IMR-90 (cell line): ENCODE measurements around the gene H1-8. TPM values are rescaled to one million over a fixed set of nuclear protein-coding genes. Genes with fewer than 3 reads are reported as not detected.

Experiments used
- ATAC-seq: fragments of 200-7000 bp; cut with Tn5 transposase; 2 replicates; pipeline ENCODE4 v1.9.1; 2020; ENCODE audit warnings: low read depth, mild to moderate bottlenecking, moderate library complexity
- BruUV-seq: library from RNA; stranded (reverse); fragments of 400-500 nt; replicated peaks from 2 replicates; lab custom pipeline; 2021; lab: Mats Ljungman, UMichigan
- CTCF ChIA-PET: fragments of 300-600 bp; formaldehyde crosslinking; extraction: SDS; loops from one replicate; lab custom pipeline; 2021; ENCODE audit warnings: antibody characterized with exemption; lab: Yijun Ruan, JAX
- POLR2A ChIA-PET: fragments of 300-600 bp; sonication (Branson Sonifier 250); formaldehyde crosslinking; loops from one replicate; lab custom pipeline; 2022; ENCODE audit warnings: antibody characterized with exemption; ENCODE audit not compliant: unreplicated experiment; lab: Charles Lee
- DNase-seq: peaks from one replicate; pipeline ENCODE4 v3.0.0; 2013
- H2AFZ ChIP-seq: replicated peaks from 2 replicates; pipeline ENCODE3; 2013; ENCODE audit warnings: low read length, mild to moderate bottlenecking; ENCODE audit not compliant: poor library complexity
- H2AK5ac ChIP-seq: 2 replicates; pipeline ENCODE4 v1.6.1; 2013; ENCODE audit warnings: low read depth, low read length, inconsistent platforms
- H2AK9ac ChIP-seq: replicated peaks from 2 replicates; pipeline ENCODE3; 2013; ENCODE audit warnings: mild to moderate bottlenecking, low read depth, low read length, moderate library complexity; ENCODE audit not compliant: poor library complexity
- H2BK120ac ChIP-seq: 2 replicates; pipeline ENCODE4 v1.6.1; 2013; ENCODE audit warnings: low read depth, low read length, inconsistent platforms
- H2BK15ac ChIP-seq: 3 replicates; pipeline ENCODE4 v1.6.1; 2013; ENCODE audit warnings: low read depth, low read length, inconsistent platforms
- H2BK20ac ChIP-seq: 2 replicates; pipeline ENCODE4 v1.6.1; 2013; ENCODE audit warnings: low read depth, mild to moderate bottlenecking, inconsistent platforms, low read length, moderate library complexity
- H2BK5ac ChIP-seq: 2 replicates; pipeline ENCODE4 v1.6.1; 2013; ENCODE audit warnings: mild to moderate bottlenecking, low read depth, low read length, inconsistent platforms; ENCODE audit not compliant: poor library complexity, severe bottlenecking
- H3K14ac ChIP-seq: replicated peaks from 2 replicates; pipeline ENCODE4 v1.6.1; 2013; ENCODE audit warnings: low read depth, low read length, inconsistent platforms
- H3K18ac ChIP-seq: 2 replicates; pipeline ENCODE4 v1.6.1; 2013; ENCODE audit warnings: low read depth, low read length, control low read depth
- H3K23ac ChIP-seq: 2 replicates; pipeline ENCODE4 v1.6.1; 2013; ENCODE audit warnings: low read depth, low read length, inconsistent platforms
- H3K27ac ChIP-seq: 2 replicates; pipeline ENCODE4 v1.5.1; 2013; ENCODE audit warnings: mild to moderate bottlenecking, control low read depth, low read length; ENCODE audit not compliant: insufficient read depth
- H3K27me3 ChIP-seq: 2 replicates; pipeline ENCODE4 v1.6.1; 2013; ENCODE audit warnings: low read length; ENCODE audit not compliant: control insufficient read depth, insufficient read depth
- H3K36me3 ChIP-seq: 2 replicates; pipeline ENCODE4 v1.6.1; 2013; ENCODE audit warnings: low read length, mixed read lengths; ENCODE audit not compliant: control insufficient read depth, insufficient read depth
- H3K4ac ChIP-seq: 2 replicates; pipeline ENCODE4 v1.6.1; 2013; ENCODE audit warnings: low read depth, low read length, inconsistent platforms
- H3K4me1 ChIP-seq: 2 replicates; pipeline ENCODE4 v1.6.1; 2013; ENCODE audit warnings: low read length, mixed read lengths; ENCODE audit not compliant: control insufficient read depth, insufficient read depth
- H3K4me2 ChIP-seq: 2 replicates; pipeline ENCODE4 v1.6.1; 2013; ENCODE audit warnings: low read depth, mild to moderate bottlenecking, control low read depth, low read length, moderate library complexity
- H3K4me3 ChIP-seq: 2 replicates; pipeline ENCODE4 v1.5.1; 2013; ENCODE audit warnings: low read depth, mild to moderate bottlenecking, control low read depth, low read length, moderate library complexity; ENCODE audit not compliant: insufficient read depth
- H3K56ac ChIP-seq: 2 replicates; pipeline ENCODE4 v1.6.1; 2013; ENCODE audit warnings: low read length, inconsistent platforms; ENCODE audit not compliant: insufficient read depth; ENCODE audit errors: extremely low read depth
- H3K79me1 ChIP-seq, 2 experiments: 2 replicates each; pipeline ENCODE4 v1.6.1; 2013; ENCODE audit warnings: low read length in 2 of 2, inconsistent platforms in 1 of 2, low read depth in 1 of 2
- H3K9ac ChIP-seq: 2 replicates; pipeline ENCODE4 v1.6.1; 2013; ENCODE audit warnings: low read depth, low read length, control low read depth
- H3K9me1 ChIP-seq: 2 replicates; pipeline ENCODE4 v1.6.1; 2013; ENCODE audit warnings: low read length, inconsistent platforms; ENCODE audit not compliant: insufficient read depth
- H3K9me3 ChIP-seq: 2 replicates; pipeline ENCODE4 v1.6.1; 2013; ENCODE audit warnings: low read length; ENCODE audit not compliant: control insufficient read depth, insufficient read depth
- H4K20me1 ChIP-seq: 2 replicates; pipeline ENCODE4 v1.6.1; 2013; ENCODE audit warnings: low read length, inconsistent platforms; ENCODE audit not compliant: insufficient read depth
- H4K5ac ChIP-seq: 2 replicates; pipeline ENCODE4 v1.6.1; 2013; ENCODE audit warnings: mild to moderate bottlenecking, low read depth, low read length, control low read depth
- H4K8ac ChIP-seq, 2 experiments: 2 replicates each; pipeline ENCODE4 v1.6.1; 2013; ENCODE audit warnings: low read depth in 2 of 2, low read length in 2 of 2, control low read depth in 1 of 2, inconsistent platforms in 1 of 2
- H4K91ac ChIP-seq: 2 replicates; pipeline ENCODE4 v1.6.1; 2013; ENCODE audit warnings: low read depth, low read length, inconsistent platforms; ENCODE audit not compliant: insufficient read depth
- CEBPB ChIP-seq: IDR thresholded peaks from 2 replicates; pipeline ENCODE4 v1.6.1; 2012; ENCODE audit warnings: low read depth, low read length, improper control_type of control experiment
- ELK1 ChIP-seq: fragments of 150-350 bp; IDR thresholded peaks from 2 replicates; pipeline ENCODE4 v1.6.1; 2016; ENCODE audit warnings: low read depth, mild to moderate bottlenecking, low read length, moderate library complexity, borderline replicate concordance
- MAFK ChIP-seq: IDR thresholded peaks from 2 replicates; pipeline ENCODE4 v1.6.1; 2012; ENCODE audit warnings: low read depth, low read length, improper control_type of control experiment
- NFE2L2 ChIP-seq: fragments of 150-350 bp; IDR thresholded peaks from 2 replicates; pipeline ENCODE4 v1.6.1; 2016; ENCODE audit warnings: low read depth, mild to moderate bottlenecking, low read length
- RAD21 ChIP-seq: IDR thresholded peaks from 2 replicates; pipeline ENCODE4 v1.6.1; 2012; ENCODE audit warnings: low read length, improper control_type of control experiment
- SMC3 ChIP-seq: fragments of 150-350 bp; IDR thresholded peaks from 2 replicates; pipeline ENCODE4 v1.6.1; 2016; ENCODE audit warnings: low read depth, mild to moderate bottlenecking, antibody characterized with exemption, low read length, moderate library complexity
- WGBS, 2 experiments: methylation state at CpG; one replicate each; pipeline versions ENCODE4 v1.1.5 to v1.1.7; 2013; ENCODE audit warnings: missing lambda C conversion rate in 2 of 2; ENCODE audit not compliant: insufficient read length in 1 of 2; ENCODE audit errors: extremely low coverage in 2 of 2; 5-methylcytosine and 5-hydroxymethylcytosine counted together
- dilution Hi-C: fragments of 300-500 bp; cut with HindIII; formaldehyde crosslinking; loops from one replicate; pipeline ENCODE4 v1.14.3; 2018; ENCODE audit warnings: low sequenced_read_pairs; ENCODE audit not compliant: unreplicated experiment
- in situ Hi-C: fragments of 300-500 bp; cut with MboI; formaldehyde crosslinking; loops from 3 replicates; pipeline ENCODE4 v1.14.3; 2019; ENCODE audit warnings: low sequenced_read_pairs, inconsistent platforms, mixed read lengths
- intact Hi-C: fragments of 100-400 bp; cut with micrococcal nuclease; formaldehyde crosslinking; loops from 2 replicates; pipeline ENCODE4 v1.10.0; 2022
- polyA plus RNA-seq, 3 experiments: library from polyadenylated mRNA; depleted of rRNA; stranded (reverse); fragments of >200 nt; gene quantifications; 2 replicates each; pipeline ENCODE4 v1.2.3, GENCODE V29; 2012; ENCODE audit warnings: low replicate concordance in 1 of 3
- total RNA-seq: library from RNA; depleted of rRNA; stranded (reverse); fragments of >200 nt; gene quantifications from 2 replicates; pipeline ENCODE4 v1.2.3, GENCODE V29; 2012

The H1-8 gene
- total and polyA plus RNA-seq, 2 of the 4 experiments (the other 2 are of a cell fraction): not detected

- ATAC-seq: no peak
- DNase-seq: no peak
- Histone ChIP-seq H2BK120ac (no peak overlapping the region), H3K23ac (no peak overlapping the region), H2AK9ac (no peak overlapping the region), H3K14ac (no peak overlapping the region), H3K27me3 (peaks cover 5% of the 10 kb centered on the region; the same call in 1 of the 2 replicates), H3K36me3 (no peaks in the 10 kb centered on the region), H2AK5ac (no peak overlapping the region), H3K9me3 (no peaks in the 10 kb centered on the region), H2AFZ (no peak overlapping the region), H3K9me1 (peaks cover 8% of the 10 kb centered on the region), H3K56ac (no peak overlapping the region), H2BK5ac (no peak overlapping the region), H3K18ac (no peak overlapping the region), H2BK15ac (no peak overlapping the region), H4K20me1 (no peaks in the 10 kb centered on the region), H2BK20ac (no peak overlapping the region), H3K27ac (no peak overlapping the region), H3K4ac (no peak overlapping the region), H3K79me1 (no peaks in the 10 kb centered on the region), H4K5ac (no peak overlapping the region), H3K9ac (no peak overlapping the region), H3K4me1 (peaks cover 14% of the 10 kb centered on the region), H3K4me2 (no peak overlapping the region), H3K4me3 (no peak overlapping the region), H4K8ac (no peak overlapping the region), H4K91ac (no peak overlapping the region)
- WGBS, 2 experiments: no CpG with 5 or more reads among the region's 4 CpGs
- no TSS peak for BruUV-seq
- intact Hi-C loops: loop anchor here (5.0 kb wide), 1 partner anchor 82 kb away; no protein-coding TSS in a partner anchor
- TF ChIP-seq CEBPB (no peak), ELK1 (no peak), NFE2L2 (no peak), MAFK (no peak), SMC3 (no peak), RAD21 (no peak)
- in situ Hi-C loops: no loop called here
- CTCF ChIA-PET: no interaction called here
- dilution Hi-C loops: no loop called here
- POLR2A ChIA-PET: interaction anchor here (0.6 kb wide), 1 partner anchor 19 kb away, joined by 3 read pairs; no protein-coding TSS in a partner anchor
Measured at GRCh38 chr3:129534428-129535027, 8.4 kb upstream of the H1-8 start.
